GM18909 (cell line): Measurements from ENCODE around the gene TFIP11.

ENCODE experiments used
- ATAC-seq: cut with Tn5 transposase; IDR thresholded peaks from one replicate; pipeline ENCODE4 v1.9.1; 2021; ENCODE audit warnings: mild to moderate bottlenecking; ENCODE audit not compliant: unreplicated experiment, poor library complexity

TFIP11 gene

GRCh38 chr22:26453216-26453615 lies 59.1 kb downstream of the TFIP11 start:
- ATAC-seq, result no peak

- no peak for ATAC-seq
These were observed 59.8 kb downstream of the TFIP11 start for GRCh38 chr22:26452236-26453016.

DNA sequence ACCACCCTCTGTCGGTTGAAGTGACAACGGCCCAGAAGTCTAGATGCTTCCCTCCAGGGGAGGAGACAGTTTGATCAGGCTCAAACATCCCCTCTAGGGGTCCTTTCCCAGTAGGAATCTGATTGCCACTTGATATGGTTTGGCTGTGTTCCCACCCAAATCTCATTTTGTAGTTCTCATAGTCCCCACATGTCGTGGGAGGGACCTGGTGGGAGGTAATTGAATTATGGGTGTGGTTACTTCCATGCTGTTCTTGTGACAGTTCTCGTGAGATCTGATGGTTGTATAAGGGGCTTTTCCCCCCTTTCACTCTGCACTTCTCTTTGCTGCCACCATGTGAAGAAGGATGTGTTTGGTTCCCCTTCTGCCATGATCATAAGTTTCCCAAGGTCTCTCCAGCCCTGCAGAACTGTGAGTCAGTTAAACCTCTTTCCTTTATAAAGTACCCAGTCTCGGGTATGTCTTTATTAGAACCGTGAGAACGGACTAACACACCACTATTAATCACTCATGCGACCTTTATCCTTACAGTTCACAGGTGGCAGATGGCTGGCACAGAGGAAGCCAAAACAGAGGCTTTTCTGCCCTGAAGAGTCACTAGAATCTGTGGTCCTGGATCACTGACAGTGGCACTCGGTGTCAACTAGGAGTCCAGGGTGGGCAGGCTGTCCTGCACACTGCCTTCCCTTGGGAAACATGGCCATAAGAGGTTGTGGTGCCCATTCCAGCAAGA lies 61.7 kb downstream of the TFIP11 start:
- ATAC-seq, result no peak

- ATAC-seq, result no peak
These were observed 63.3 kb downstream of the TFIP11 start for GRCh38 chr22:26448941-26449340.

DNA sequence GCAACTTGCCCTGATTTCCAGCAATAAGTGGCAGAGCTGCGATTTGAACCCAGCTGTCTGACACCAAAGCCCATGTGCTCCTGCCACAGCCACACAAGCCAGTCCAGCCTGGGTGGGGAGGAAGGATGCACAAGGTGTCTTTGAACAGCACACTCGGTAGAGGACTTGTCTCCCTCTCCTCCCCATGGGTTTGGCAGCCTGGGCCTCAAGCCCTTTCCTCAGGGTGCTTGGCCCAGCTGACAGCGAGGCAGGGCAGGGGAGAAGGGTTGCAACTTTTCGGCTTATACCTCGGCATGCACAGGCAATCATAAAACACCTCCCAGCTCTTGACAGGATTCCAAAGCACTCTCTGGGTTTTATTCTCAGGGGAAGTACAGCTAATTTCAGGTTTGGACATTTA lies 63.9 kb downstream of the TFIP11 start:
- ATAC-seq, result no peak

GRCh38 chr22:26447584-26448329 lies 64.5 kb downstream of the TFIP11 start:
- no peak for ATAC-seq

DNA sequence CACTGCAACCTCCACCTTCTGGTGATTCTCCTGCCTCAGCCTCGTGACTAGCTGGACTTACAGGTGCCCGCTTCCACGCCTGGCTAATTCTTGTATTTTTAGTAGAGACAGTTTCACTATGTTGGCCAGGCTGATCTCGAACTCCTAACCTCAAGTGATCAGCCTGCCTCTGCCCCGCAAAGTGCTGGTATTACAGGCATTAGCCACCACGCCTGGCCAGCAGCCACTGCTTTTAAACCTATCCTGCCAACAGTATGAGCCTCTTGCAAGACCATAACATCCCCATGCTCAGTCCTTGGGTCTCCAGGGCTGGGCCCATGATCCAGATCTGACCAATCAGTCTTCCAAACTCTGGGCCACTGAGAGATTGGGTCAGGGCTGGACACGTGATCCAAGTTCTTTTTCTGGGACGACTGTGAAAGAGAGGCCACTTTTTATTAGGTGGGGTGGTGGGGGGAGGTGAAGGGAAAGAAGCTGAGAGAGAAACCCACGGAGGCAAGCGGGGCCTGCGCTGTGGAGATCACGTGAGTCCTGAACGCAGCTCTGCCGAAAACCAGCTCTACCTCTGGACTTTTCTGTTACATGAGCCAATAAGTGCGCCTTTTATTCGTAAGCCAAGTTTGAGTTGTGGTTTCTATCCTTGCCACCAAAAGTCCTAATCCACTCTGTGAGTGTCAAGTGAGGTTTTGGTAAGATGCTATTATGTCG lies 65.3 kb downstream of the TFIP11 start:
- ATAC-seq, result no peak

DNA sequence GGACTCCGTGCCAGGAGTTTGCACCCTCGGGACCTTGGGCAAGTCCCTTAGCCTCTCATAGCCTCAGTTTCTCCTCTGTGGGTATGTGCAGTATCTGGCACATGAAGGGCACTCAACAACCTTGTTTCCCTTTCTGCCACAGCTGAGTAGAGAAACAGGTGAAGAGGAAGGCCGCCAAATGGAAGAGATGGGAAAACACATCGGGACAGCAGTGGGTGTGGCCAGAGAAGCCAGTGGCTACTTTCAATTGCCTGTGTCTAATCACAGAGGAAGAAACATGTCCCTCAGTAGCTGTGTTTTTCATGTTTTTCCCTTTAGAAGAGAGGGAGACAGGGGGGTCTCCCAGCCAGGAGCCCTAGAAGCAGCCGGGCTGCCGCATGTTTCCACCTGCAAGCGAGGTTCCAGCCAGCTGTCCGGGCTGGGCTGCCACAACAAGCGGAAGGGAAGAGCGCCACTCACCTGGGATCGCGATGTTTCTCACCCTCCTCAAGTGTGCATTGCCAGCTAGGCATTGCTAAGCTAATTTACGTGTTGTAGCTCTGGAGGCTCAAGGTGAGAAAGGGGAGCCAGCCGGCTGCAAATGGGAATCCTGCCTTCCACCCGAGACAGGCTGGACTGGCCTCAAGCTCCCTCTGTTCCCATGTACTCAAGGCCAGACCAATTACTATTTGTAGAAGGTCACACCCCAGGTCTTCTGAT lies 66.5 kb downstream of the TFIP11 start:
- ATAC-seq, result no peak

DNA sequence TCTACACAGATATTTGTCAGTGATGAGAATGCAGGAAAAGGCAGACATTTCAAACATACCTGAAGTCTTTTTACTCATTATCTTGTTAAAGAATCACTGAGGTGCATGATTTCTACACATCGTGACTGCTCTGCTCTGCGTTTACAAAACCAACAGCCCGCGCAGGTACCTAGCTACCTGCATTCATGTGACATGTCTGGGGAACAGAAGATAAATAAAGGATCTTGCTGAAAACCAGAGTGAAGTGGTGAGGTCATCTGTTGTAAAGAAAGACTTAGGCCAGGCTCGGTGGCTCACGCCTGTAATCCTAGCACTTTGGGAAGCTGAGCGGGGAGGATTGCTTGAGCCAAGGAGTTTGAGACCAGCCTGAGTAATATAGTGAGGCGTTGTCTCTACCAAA lies 67.5 kb downstream of the TFIP11 start:
- ATAC-seq, result no peak

DNA sequence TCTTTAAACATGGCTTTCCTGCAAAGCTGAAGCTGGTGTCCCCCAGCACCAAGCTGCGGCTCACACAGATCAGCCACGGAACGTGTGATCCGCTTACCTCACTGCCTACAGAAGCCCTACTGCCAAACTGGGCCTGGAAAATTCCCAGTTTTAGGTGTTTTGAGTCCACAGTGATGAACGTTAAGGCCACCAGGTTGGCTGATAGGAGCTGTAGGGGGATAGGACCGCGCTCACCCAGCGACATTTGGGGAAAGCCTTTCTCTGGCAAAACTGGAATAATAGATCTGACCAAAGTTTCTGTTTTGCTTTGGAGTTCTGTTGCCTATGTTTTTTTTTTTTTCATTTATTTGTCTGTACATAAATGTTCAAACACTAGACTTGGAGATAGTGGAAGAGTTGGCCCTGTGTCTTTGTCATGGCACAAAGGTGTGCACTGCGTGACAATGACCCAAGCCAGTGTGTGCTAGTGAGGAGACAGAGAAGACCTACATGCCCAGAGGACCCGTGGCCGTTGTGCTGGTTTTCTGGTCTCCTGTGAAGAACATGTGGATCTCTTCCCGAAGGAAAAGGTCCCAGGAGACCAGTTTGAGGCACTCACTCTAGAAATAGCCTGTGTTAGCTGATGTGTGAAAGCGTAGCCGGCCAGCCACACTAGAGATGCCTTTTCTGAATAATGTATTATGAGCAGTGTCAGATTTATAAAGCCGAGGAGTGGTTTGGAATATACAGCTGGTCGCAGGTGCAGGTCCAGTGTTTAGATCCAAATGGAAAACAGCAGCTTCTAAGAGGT lies 68.2 kb downstream of the TFIP11 start:
- ATAC-seq, result no peak

GRCh38 chr22:26442086-26442756 lies 70.1 kb downstream of the TFIP11 start:
- no peak for ATAC-seq
